T-helper 17 cell (primary cell): ENCODE results near the gene TMEM131. TPM values are rescaled to one million over a fixed set of nuclear protein-coding genes. Genes with fewer than 3 reads are reported as not detected.

Experiments used
- ATAC-seq: fragments of 150-1000 bp; cut with Tn5 transposase; 2 replicates; pipeline ENCODE4 v1.10.0; 2021; ENCODE audit warnings: mild to moderate bottlenecking, moderate library complexity
- DNase-seq, 3 donors: peaks; one replicate each; pipeline versions ENCODE4 v3.0.0 to v3.0.0-alpha.2; 2020 to 2021
- H3K9me3 ChIP-seq: one replicate; pipeline ENCODE4 v1.7.0; 2013; ENCODE audit warnings: low read length, mild to moderate bottlenecking; ENCODE audit not compliant: control insufficient read depth, poor library complexity, severe bottlenecking
- H3K27ac Mint-ChIP-seq: one replicate; pipeline ENCODE4 v1.8.0; 2022; ENCODE audit warnings: mild to moderate bottlenecking, moderate library complexity, mixed read lengths
- H3K27me3 Mint-ChIP-seq: one replicate; pipeline ENCODE4 v1.8.0; 2022; ENCODE audit warnings: mixed read lengths
- H3K36me3 Mint-ChIP-seq: one replicate; pipeline ENCODE4 v1.8.0; 2022; ENCODE audit warnings: low read depth, mixed read lengths
- H3K4me1 Mint-ChIP-seq: one replicate; pipeline ENCODE4 v1.8.0; 2022; ENCODE audit warnings: mild to moderate bottlenecking, mixed read lengths
- H3K4me3 Mint-ChIP-seq: one replicate; pipeline ENCODE4 v1.8.0; 2022; ENCODE audit warnings: mild to moderate bottlenecking, moderate library complexity, mixed read lengths
- total RNA-seq, 4 donors: library from RNA in 2 of 4; stranded (reverse) in 2 of 4; gene quantifications; one replicate each; pipeline ENCODE4 v1.2.3 and lab custom pipeline; 2022 to 2026

Gene TMEM131
- total RNA-seq, 2 donors from 2014 or later = 41.0 to 43.2 TPM

DNA sequence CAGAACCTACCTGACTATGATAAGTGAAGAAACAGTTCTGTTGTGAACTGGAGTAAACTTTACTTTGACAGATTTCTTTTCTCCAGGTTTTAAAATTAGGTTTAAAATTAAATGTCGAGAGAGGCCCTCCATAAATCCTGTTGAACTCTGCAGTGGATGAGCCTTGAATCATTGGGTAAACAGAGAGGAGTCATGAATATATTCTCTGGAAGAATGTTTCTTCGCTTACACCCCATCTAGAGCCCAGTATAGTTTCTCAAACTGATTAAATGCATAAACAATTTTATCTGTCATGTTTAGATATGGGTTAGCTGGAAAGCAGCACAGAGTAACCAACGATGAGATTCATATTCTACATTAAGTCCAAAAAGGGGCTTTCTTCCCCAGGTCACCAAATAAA lies 198.4 kb downstream of the TMEM131 start:
- ATAC-seq (no peak), DNase-seq (no peak)
- no peaks in the 10 kb centered on the region for H3K4me1 Mint-ChIP-seq
- no peak overlapping the region for H3K27ac Mint-ChIP-seq
- H3K4me3 Mint-ChIP-seq = no peak overlapping the region
- H3K9me3 ChIP-seq = no peaks in the 10 kb centered on the region
- H3K27me3 Mint-ChIP-seq = no peaks in the 10 kb centered on the region
- H3K36me3 Mint-ChIP-seq = no peaks in the 10 kb centered on the region

DNA sequence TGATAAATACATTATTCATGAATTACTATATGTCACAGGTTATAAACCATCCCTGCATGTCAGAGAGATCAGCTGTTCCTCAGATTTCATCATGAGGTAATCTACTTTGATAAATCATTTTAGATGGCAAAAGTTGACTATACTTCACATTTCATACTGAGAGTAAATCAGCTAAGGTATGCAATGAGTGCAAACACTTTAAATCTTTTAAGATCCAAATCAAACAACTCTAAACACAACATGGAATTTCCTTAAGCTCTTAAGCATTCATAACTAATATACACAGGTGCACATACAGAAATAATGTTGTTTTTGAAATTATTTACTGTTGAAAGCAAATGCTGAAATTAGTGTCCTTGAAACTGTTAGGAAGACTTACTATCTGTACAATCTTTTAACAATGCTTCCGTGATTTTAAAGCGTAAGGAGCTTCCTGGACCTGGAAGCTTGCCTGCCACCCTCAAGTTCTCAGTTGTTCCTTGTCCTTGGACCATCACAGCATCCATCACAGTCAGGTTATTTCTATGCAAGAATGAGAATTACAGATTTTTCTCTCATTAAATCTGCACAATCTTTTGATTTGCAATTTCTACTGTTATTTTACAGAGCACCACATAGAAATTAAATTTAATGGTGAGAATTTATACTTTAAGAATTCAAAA lies 199.2 kb downstream of the TMEM131 start:
- no peaks in the 10 kb centered on the region for H3K9me3 ChIP-seq
- Mint-ChIP-seq H3K27me3 (no peaks in the 10 kb centered on the region), H3K4me1 (no peaks in the 10 kb centered on the region), H3K27ac (no peak overlapping the region), H3K4me3 (no peak overlapping the region), H3K36me3 (no peaks in the 10 kb centered on the region)
- DNase-seq = no peak
- no peak for ATAC-seq

DNA sequence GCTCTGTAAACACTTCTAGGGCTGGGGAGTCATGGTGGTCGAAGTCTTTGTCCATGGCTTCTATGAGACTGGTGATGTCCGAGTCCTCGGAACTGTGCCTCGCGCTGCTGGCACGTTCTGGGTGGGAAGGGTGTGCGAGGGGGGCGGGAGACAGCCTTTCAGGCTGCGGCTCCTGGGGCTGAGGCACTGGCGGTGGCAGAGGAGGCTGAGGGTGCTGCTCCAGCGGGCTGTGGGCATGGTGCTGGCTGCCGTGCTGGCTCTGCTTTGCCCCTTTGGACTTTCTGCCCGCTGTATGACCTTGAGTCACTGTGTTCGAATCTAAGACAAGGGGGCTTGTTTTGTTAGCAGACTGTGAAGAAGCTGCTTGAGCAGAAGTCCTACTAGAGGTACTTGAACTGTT lies 203.3 kb downstream of the TMEM131 start:
- H3K27ac Mint-ChIP-seq = no peak overlapping the region
- ATAC-seq = no peak
- peaks cover 4% of the 10 kb centered on the region for H3K36me3 Mint-ChIP-seq
- no peak for DNase-seq
- peaks cover 5% of the 10 kb centered on the region for H3K4me1 Mint-ChIP-seq
- H3K4me3 Mint-ChIP-seq = no peak overlapping the region
- H3K27me3 Mint-ChIP-seq = no peaks in the 10 kb centered on the region
- H3K9me3 ChIP-seq = no peaks in the 10 kb centered on the region

DNA sequence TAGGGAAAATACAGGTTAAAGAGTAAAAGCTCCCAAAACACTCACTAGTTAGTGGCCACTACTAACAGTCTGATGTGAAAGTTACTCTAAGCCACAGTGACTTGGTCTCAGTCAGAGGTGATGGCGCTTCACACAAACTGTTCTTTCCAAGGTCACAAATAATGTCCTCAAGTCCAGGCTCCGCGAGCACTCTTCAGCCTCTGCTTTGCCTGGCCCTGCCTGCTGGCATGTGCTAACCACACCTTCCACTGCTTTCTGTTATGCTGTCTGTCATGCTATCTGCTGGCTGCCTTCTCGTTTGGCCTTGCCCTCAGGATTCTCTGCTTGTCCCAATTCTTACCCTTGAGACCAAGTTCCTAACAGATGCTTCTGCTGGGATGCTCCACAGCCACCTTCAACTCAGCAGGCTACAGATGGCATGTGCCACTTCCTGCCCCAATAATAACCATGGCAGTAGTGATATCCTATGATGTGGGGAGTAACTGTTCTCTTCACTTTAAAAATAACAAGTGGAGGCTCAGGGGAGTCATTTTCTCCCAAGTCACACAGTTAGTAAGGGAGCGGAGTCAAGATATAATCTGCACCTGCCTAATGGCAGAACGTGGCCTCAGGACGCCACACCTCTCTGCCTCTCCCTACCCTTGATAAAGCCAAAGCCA lies 206.6 kb downstream of the TMEM131 start:
- no peak overlapping the region for H3K27ac Mint-ChIP-seq
- peaks cover 4% of the 10 kb centered on the region for H3K36me3 Mint-ChIP-seq
- H3K4me3 Mint-ChIP-seq = no peak overlapping the region
- H3K4me1 Mint-ChIP-seq = peaks cover 8% of the 10 kb centered on the region
- ATAC-seq (no peak), DNase-seq (no peak)
- H3K9me3 ChIP-seq = no peaks in the 10 kb centered on the region
- H3K27me3 Mint-ChIP-seq = no peaks in the 10 kb centered on the region

DNA sequence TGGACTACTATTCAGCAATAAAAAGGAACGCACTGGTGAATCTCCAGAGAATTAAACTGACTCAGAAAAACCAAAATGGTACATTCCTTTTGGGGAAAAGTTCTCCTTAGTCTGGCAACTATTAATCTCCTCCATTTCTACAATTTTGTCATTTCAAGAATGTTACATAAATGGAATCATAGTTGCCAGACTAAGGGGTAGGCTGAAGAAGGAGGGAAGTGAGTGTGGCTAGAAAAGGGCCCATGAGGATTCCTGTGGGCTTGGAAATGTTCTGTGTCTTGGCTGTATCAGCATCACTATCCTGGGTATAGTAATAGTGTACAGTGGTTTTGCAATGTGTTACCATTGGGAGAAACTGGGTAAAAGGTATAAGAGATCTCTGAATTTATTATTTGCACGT lies 209.9 kb downstream of the TMEM131 start:
- ATAC-seq (no peak), DNase-seq (no peak)
- H3K36me3 Mint-ChIP-seq = peaks cover 4% of the 10 kb centered on the region
- no peak overlapping the region for H3K27ac Mint-ChIP-seq
- H3K4me3 Mint-ChIP-seq = no peak overlapping the region
- peaks cover 8% of the 10 kb centered on the region for H3K4me1 Mint-ChIP-seq
- no peaks in the 10 kb centered on the region for H3K9me3 ChIP-seq
- H3K27me3 Mint-ChIP-seq = no peaks in the 10 kb centered on the region

DNA sequence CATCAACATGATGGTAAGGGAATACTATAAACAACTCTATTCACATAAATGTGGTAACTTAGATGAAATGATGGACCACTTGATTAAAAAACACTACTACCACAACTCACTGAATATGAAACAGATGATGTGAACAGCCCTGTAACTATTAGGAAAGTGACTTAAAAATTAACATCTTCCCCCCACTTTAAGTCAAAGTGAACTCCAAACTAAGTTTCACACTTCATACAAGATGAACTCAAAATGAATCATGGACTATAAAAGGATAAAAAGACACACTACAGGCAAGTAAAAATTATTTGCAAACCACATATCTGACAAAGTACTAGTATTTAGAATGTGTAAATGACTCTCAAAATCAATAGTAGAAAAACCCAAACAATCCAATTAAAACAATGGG lies 210.8 kb downstream of the TMEM131 start:
- no peak overlapping the region for H3K27ac Mint-ChIP-seq
- no peaks in the 10 kb centered on the region for H3K27me3 Mint-ChIP-seq
- DNase-seq (no peak), ATAC-seq (no peak)
- H3K4me1 Mint-ChIP-seq = peaks cover 8% of the 10 kb centered on the region
- H3K9me3 ChIP-seq = no peaks in the 10 kb centered on the region
- no peak overlapping the region for H3K4me3 Mint-ChIP-seq
- peaks cover 4% of the 10 kb centered on the region for H3K36me3 Mint-ChIP-seq

DNA sequence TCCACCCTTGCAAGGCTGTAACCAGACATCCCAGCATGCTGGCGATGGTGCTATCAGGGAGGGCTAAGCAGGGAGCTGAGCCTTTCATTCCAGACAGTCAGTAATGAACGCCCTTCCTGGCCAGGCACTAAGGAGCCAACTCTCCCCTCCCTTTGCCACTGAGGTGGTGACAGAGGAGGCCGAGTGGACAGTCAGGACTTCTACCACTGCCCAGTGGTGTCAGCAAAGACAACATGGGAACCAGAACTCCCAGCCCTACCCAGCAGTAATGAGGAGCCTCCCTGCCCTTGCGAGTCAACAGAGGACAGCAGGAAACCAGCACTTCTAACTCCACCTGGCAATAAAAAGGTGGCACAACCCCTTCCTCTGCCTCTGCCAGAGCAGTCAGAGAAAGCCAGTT lies 213.8 kb downstream of the TMEM131 start:
- no peaks in the 10 kb centered on the region for H3K9me3 ChIP-seq
- ATAC-seq (no peak), DNase-seq (no peak)
- Mint-ChIP-seq H3K4me1 (peaks cover 7% of the 10 kb centered on the region), H3K27me3 (no peaks in the 10 kb centered on the region), H3K27ac (no peak overlapping the region), H3K36me3 (peaks cover 3% of the 10 kb centered on the region), H3K4me3 (no peak overlapping the region)

DNA sequence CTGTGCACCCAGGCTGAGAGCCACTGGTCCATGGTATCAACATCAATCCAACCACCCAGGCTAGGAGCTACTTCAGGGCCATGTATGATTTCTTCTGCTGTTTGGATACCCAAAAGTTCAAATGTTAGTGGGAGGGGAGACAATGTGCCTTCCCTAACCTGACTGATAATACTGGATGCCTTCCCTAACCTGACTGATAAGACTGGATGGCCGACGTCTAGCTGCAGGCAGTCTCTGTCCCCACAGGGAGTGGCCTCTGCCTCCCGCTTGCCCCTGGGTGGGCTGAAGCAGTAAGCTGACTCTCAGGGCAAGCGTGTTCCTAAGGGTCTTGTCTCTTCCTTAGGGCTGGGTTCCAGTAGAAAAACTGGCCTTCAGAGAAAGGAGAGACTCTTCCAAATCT lies 216.6 kb downstream of the TMEM131 start:
- DNase-seq = no peak
- H3K9me3 ChIP-seq = no peaks in the 10 kb centered on the region
- Mint-ChIP-seq H3K4me3 (no peak overlapping the region), H3K4me1 (peaks cover 10% of the 10 kb centered on the region), H3K27me3 (no peaks in the 10 kb centered on the region), H3K36me3 (peaks cover 7% of the 10 kb centered on the region), H3K27ac (no peak overlapping the region)
- ATAC-seq = no peak

DNA sequence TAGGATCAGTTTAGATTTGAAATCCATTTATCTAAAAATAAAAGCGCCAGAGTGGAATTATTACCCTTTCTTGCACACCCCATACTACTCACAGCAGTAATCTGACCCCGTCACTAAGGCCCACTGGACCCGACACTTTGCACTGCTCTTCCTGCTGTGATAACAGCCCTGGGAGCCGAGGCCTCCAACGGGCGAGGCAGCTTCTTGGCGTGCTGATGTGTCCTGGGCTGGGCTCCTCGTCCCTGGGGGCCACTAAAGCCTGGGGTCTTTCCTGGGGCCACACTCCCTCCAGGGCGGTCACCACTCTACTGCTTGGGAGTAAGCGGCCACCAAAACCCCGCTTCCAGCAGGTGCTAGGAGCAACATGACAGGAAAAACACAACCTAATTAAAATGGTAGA lies 220.7 kb downstream of the TMEM131 start:
- H3K27me3 Mint-ChIP-seq = no peaks in the 10 kb centered on the region
- H3K9me3 ChIP-seq = no peaks in the 10 kb centered on the region
- peaks cover 8% of the 10 kb centered on the region for H3K36me3 Mint-ChIP-seq
- no peak overlapping the region for H3K4me3 Mint-ChIP-seq
- no peak for DNase-seq
- peaks cover 11% of the 10 kb centered on the region for H3K4me1 Mint-ChIP-seq
- no peak overlapping the region for H3K27ac Mint-ChIP-seq
- ATAC-seq = no peak

DNA sequence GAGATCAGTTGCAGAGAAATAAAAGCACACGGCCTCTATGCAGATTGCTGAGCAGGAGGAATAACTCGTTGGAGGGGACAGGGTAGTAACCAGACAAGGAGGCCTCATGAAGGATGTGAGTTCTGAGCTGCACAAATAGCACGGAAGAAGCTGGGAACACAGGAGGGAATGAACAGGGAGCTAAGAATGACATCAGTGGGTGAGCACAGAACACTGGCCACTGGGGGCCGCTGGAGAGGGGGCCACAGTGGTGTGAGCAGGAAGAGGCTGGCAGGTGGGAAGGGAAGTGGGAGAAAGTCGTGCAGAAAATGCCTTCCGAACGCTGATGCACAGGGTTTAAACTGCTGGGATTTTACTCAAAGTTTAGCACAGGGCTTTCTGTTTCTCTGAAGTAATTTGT lies 221.3 kb downstream of the TMEM131 start:
- Mint-ChIP-seq H3K4me1 (peaks cover 11% of the 10 kb centered on the region), H3K36me3 (peaks cover 8% of the 10 kb centered on the region), H3K4me3 (no peak overlapping the region), H3K27me3 (no peaks in the 10 kb centered on the region), H3K27ac (no peak overlapping the region)
- H3K9me3 ChIP-seq = no peaks in the 10 kb centered on the region
- ATAC-seq = no peak
- no peak for DNase-seq

DNA sequence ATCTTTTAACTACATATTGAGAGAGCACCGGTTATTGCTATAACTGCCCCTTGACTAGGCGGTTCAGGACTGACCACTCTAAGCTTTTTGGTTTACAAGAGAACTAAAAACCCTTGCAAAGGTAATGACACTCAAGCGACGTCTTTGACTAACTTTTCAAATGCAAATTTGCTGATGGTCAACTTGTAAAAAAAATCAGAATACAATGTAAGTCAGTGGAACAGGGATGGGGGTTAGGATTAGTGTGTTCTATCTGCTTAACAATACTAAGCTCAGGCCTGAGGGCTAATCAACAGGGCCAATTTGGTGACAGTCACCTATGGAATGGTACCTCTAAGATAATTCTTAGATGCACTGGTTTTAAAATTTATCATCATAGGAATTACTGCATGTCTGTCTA lies 225.3 kb downstream of the TMEM131 start:
- peaks cover 4% of the 10 kb centered on the region for H3K36me3 Mint-ChIP-seq

DNA sequence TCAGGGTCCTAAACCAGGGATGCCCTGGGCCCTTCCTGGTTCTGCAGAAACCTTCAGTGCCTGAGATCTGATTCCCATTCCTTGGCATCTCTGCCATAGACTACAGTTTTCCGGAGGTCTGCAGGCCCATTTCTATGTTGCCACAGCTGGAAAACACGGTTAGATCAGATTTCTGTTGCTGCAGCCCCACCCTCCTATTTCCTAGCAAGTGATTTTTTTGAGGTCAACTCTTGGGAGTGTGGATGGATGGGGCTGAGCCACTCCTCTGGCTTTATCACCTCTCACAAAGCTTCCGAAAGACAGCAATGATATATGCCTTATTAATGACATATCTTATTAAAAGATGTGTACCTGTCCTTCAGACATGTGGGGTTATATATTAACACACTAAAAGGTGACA lies 226.0 kb downstream of the TMEM131 start:
- no peak for DNase-seq
- no peak overlapping the region for H3K4me3 Mint-ChIP-seq
- H3K36me3 Mint-ChIP-seq = peaks cover 7% of the 10 kb centered on the region
- H3K9me3 ChIP-seq = no peaks in the 10 kb centered on the region
- peaks cover 9% of the 10 kb centered on the region for H3K4me1 Mint-ChIP-seq
- no peak for ATAC-seq
- no peaks in the 10 kb centered on the region for H3K27me3 Mint-ChIP-seq
- H3K27ac Mint-ChIP-seq = no peak overlapping the region

More for the DNA sequence above, 225.3 kb downstream of the TMEM131 start:
- ATAC-seq (no peak), DNase-seq (no peak)
- no peaks in the 10 kb centered on the region for H3K9me3 ChIP-seq
- Mint-ChIP-seq H3K4me1 (peaks cover 6% of the 10 kb centered on the region), H3K4me3 (no peak overlapping the region), H3K27me3 (no peaks in the 10 kb centered on the region), H3K27ac (no peak overlapping the region)

DNA sequence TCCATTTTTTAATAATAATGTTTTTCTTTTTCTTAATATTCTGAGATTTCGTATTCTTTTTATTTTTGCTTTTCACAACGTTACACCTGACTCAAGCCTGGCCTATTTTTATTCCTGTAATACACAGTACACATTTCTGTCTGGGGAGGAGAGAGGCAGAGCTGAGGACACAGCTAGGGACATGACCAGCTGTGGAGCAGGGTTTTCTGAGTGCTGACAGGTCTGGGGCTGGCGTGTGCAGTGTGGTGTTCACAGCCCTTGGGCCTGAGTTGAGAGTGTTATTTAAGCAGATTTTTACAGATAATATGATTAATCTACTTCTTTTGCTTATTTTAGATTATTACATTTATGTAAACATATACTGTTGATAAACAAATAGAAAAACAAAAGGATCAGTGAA lies 226.4 kb downstream of the TMEM131 start:
- Mint-ChIP-seq H3K27me3 (no peaks in the 10 kb centered on the region), H3K27ac (no peak overlapping the region), H3K4me3 (no peak overlapping the region), H3K4me1 (peaks cover 7% of the 10 kb centered on the region), H3K36me3 (peaks cover 5% of the 10 kb centered on the region)
- ATAC-seq (no peak), DNase-seq (no peak)
- H3K9me3 ChIP-seq = no peaks in the 10 kb centered on the region

DNA sequence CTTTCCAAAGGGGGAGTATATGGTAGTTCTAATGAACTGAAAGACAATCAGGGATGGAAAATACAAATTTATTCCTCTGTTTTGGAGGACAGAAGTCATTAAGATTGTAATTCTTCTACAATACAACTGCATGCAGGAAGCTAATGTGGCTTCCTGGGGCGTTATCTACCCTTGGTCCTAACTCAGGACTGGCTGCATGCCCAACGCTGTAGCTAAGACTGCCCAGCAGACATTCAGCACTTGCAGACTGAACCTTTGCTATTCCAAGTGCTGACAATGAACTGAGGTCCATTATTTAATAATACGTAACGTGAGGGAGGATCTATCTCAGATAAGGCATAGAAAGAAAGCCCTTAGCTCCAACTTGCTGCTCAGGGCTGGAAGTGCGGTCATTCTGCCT lies 229.2 kb downstream of the TMEM131 start:
- no peaks in the 10 kb centered on the region for H3K9me3 ChIP-seq
- Mint-ChIP-seq H3K27me3 (no peaks in the 10 kb centered on the region), H3K27ac (no peak overlapping the region), H3K4me1 (peaks cover 13% of the 10 kb centered on the region), H3K4me3 (no peak overlapping the region), H3K36me3 (peaks cover 5% of the 10 kb centered on the region)
- ATAC-seq = no peak
- DNase-seq = no peak
